H54 (cell line): Measurements from ENCODE around the gene WASHC4.

Experiments used
- DNase-seq: peaks from one replicate; pipeline ENCODE4 v3.0.0; 2011; ENCODE audit warnings: low spot score, mixed read lengths; ENCODE audit not compliant: insufficient read length
- FAIRE-seq: peaks from 3 replicates; lab custom pipeline; 2011; peaks lifted over from hg19 to GRCh38; lab: Jason Lieb, UNC
- POLR2A ChIP-seq: IDR thresholded peaks from 2 replicates; pipeline ENCODE4 v1.6.1; 2011; ENCODE audit warnings: low read depth, mild to moderate bottlenecking, low read length

WASHC4 gene

GRCh38 chr12:105100998-105101397, 6.5 kb upstream of the WASHC4 start:
- FAIRE-seq (no peak), DNase-seq (no peak)
- TF ChIP-seq POLR2A = no peak

- DNase-seq = no peak
- no peak for TF ChIP-seq POLR2A
- no peak for FAIRE-seq
Measured at GRCh38 chr12:105102673-105103072, 4.9 kb upstream of the WASHC4 start.

GRCh38 chr12:105104762-105105161, 2.8 kb upstream of the WASHC4 start:
- TF ChIP-seq POLR2A = no peak
- FAIRE-seq = no peak

GRCh38 chr12:105106621-105107020, 910 bp upstream of the WASHC4 start:
- FAIRE-seq = peak; percentile 15
- DNase-seq = no peak
- no peak for TF ChIP-seq POLR2A

More at GRCh38 chr12:105104762-105105161, 2.8 kb upstream of the WASHC4 start:
- DNase-seq = no peak

GRCh38 chr12:105107171-105107493, 399 bp upstream of the WASHC4 start:
- no peak for TF ChIP-seq POLR2A
- no peak for DNase-seq
- peak; percentile 77 for FAIRE-seq

GRCh38 chr12:105109465-105110212, 2.1 kb downstream of the WASHC4 start:
- DNase-seq (no peak), FAIRE-seq (peak; percentile 92)
- no peak for TF ChIP-seq POLR2A

GRCh38 chr12:105110851-105111250, 3.3 kb downstream of the WASHC4 start:
- no peak for TF ChIP-seq POLR2A
- peak; percentile 70 for FAIRE-seq

GRCh38 chr12:105113094-105113493, 5.6 kb downstream of the WASHC4 start:
- TF ChIP-seq POLR2A = no peak
- FAIRE-seq = no peak
- DNase-seq = no peak

More at GRCh38 chr12:105110851-105111250, 3.3 kb downstream of the WASHC4 start:
- no peak for DNase-seq

GRCh38 chr12:105116969-105117368, 9.4 kb downstream of the WASHC4 start:
- no peak for TF ChIP-seq POLR2A
- FAIRE-seq (peak; percentile 15), DNase-seq (no peak)

- TF ChIP-seq POLR2A = no peak
- DNase-seq (no peak), FAIRE-seq (peak; percentile 69)
Measured at GRCh38 chr12:105120551-105120950, 13.0 kb downstream of the WASHC4 start.

- TF ChIP-seq POLR2A = no peak
- DNase-seq (no peak), FAIRE-seq (no peak)
Measured at GRCh38 chr12:105138248-105138647, 30.7 kb downstream of the WASHC4 start.

- FAIRE-seq = no peak
- DNase-seq = no peak
Measured at GRCh38 chr12:105141320-105141922, 33.9 kb downstream of the WASHC4 start.

GRCh38 chr12:105142259-105142658, 34.7 kb downstream of the WASHC4 start:
- FAIRE-seq (no peak), DNase-seq (no peak)
- TF ChIP-seq POLR2A = no peak

More at GRCh38 chr12:105141320-105141922, 33.9 kb downstream of the WASHC4 start:
- no peak for TF ChIP-seq POLR2A

- FAIRE-seq = no peak
- no peak for TF ChIP-seq POLR2A
- DNase-seq = no peak
Measured at GRCh38 chr12:105156260-105156659, 48.7 kb downstream of the WASHC4 start.

- DNase-seq (no peak), FAIRE-seq (no peak)
- TF ChIP-seq POLR2A = no peak
Measured at GRCh38 chr12:105157606-105158005, 50.1 kb downstream of the WASHC4 start.
